Activated CD4-positive, alpha-beta memory T cell treated with anti-CD3 and anti-CD28 coated beads, Interleukin-2, amount 10 ng/mL, durations not matched to agents 7 days and 5 days (primary cell): Measurements from ENCODE around the gene EPS8. TPM values are rescaled to one million over a fixed set of nuclear protein-coding genes. Genes with fewer than 3 reads are reported as not detected.

Experiments used
- CTCF ChIA-PET: fragments of 350-600 bp; sonication (Branson Sonifier 250); formaldehyde crosslinking; loops from one replicate; lab custom pipeline; 2021; ENCODE audit warnings: antibody characterized with exemption, inconsistent platforms; lab: Charles Lee
- POLR2A ChIA-PET: fragments of 350-600 bp; sonication (Branson Sonifier 250); formaldehyde crosslinking; loops from one replicate; lab custom pipeline; 2021; ENCODE audit warnings: antibody characterized with exemption; lab: Charles Lee
- DNase-seq: peaks from one replicate; pipeline ENCODE4 v3.0.0-alpha.2; 2020
- H3K27ac Mint-ChIP-seq: one replicate; pipeline ENCODE4 v1.8.0; 2021; ENCODE audit warnings: mild to moderate bottlenecking, mixed read lengths
- H3K27me3 Mint-ChIP-seq: one replicate; pipeline ENCODE4 v1.8.0; 2021; ENCODE audit warnings: mixed read lengths
- H3K36me3 Mint-ChIP-seq: one replicate; pipeline ENCODE4 v1.8.0; 2021; ENCODE audit warnings: low read depth, mixed read lengths
- H3K4me1 Mint-ChIP-seq: one replicate; pipeline ENCODE4 v1.8.0; 2021; ENCODE audit warnings: mixed read lengths
- H3K4me3 Mint-ChIP-seq: one replicate; pipeline ENCODE4 v1.8.0; 2021; ENCODE audit warnings: mild to moderate bottlenecking, mixed read lengths
- H3K9me3 Mint-ChIP-seq: one replicate; pipeline ENCODE4 v1.8.0; 2021; ENCODE audit warnings: mixed read lengths
- total RNA-seq, 2 experiments: library from RNA; stranded (reverse); gene quantifications; one replicate each; pipeline ENCODE4 v1.2.3, GENCODE V29; 2021

Gene EPS8
- total RNA-seq, 2 experiments from 2014 or later: 3.1 to 4.7 TPM

GRCh38 chr12:15719230-15719629 lies 70.0 kb downstream of the EPS8 start:
- H3K27me3 Mint-ChIP-seq: peaks cover 14% of the 10 kb centered on the region
- no peaks in the 10 kb centered on the region for H3K9me3 Mint-ChIP-seq
- H3K4me1 Mint-ChIP-seq: no peaks in the 10 kb centered on the region
- CTCF ChIA-PET: no interaction called here
- no peaks in the 10 kb centered on the region for H3K36me3 Mint-ChIP-seq
- POLR2A ChIA-PET: interaction anchor here (1.0 kb wide), 1 partner anchor 70 kb away, joined by 3 read pairs; the partner anchor contains the start of gene EPS8
- H3K4me3 Mint-ChIP-seq: no peak overlapping the region
- H3K27ac Mint-ChIP-seq: no peak overlapping the region
- no peak for DNase-seq

- Mint-ChIP-seq H3K27me3 (peaks cover 14% of the 10 kb centered on the region), H3K36me3 (no peaks in the 10 kb centered on the region), H3K4me3 (no peak overlapping the region), H3K4me1 (no peaks in the 10 kb centered on the region), H3K9me3 (no peaks in the 10 kb centered on the region), H3K27ac (no peak overlapping the region)
- ChIA-PET CTCF (no interaction called here), POLR2A (interaction anchor here (1.0 kb wide), 1 partner anchor 71 kb away, joined by 3 read pairs; the partner anchor contains the start of gene EPS8)
- no peak for DNase-seq
These were observed 71.1 kb downstream of the EPS8 start for GRCh38 chr12:15717940-15718567.

- Mint-ChIP-seq H3K27ac (no peak overlapping the region), H3K4me1 (no peaks in the 10 kb centered on the region), H3K27me3 (peaks cover 14% of the 10 kb centered on the region), H3K4me3 (no peak overlapping the region), H3K9me3 (no peaks in the 10 kb centered on the region), H3K36me3 (no peaks in the 10 kb centered on the region)
- ChIA-PET POLR2A (no interaction called here), CTCF (no interaction called here)
- no peak for DNase-seq
These were observed 72.6 kb downstream of the EPS8 start for GRCh38 chr12:15716581-15716980.

GRCh38 chr12:15714256-15714655 lies 74.9 kb downstream of the EPS8 start:
- H3K9me3 Mint-ChIP-seq: no peaks in the 10 kb centered on the region
- no peaks in the 10 kb centered on the region for H3K36me3 Mint-ChIP-seq
- CTCF ChIA-PET: no interaction called here
- POLR2A ChIA-PET: no interaction called here
- H3K27me3 Mint-ChIP-seq: peaks cover 12% of the 10 kb centered on the region
- peaks cover 1% of the 10 kb centered on the region for H3K4me1 Mint-ChIP-seq
- no peak overlapping the region for H3K27ac Mint-ChIP-seq
- no peak overlapping the region for H3K4me3 Mint-ChIP-seq
- no peak for DNase-seq

- no peak overlapping the region for H3K27ac Mint-ChIP-seq
- peaks cover 6% of the 10 kb centered on the region for H3K4me1 Mint-ChIP-seq
- no peak for DNase-seq
- POLR2A ChIA-PET: no interaction called here
- no peak overlapping the region for H3K4me3 Mint-ChIP-seq
- peaks cover 5% of the 10 kb centered on the region for H3K27me3 Mint-ChIP-seq
- CTCF ChIA-PET: no interaction called here
- H3K9me3 Mint-ChIP-seq: no peaks in the 10 kb centered on the region
- H3K36me3 Mint-ChIP-seq: no peaks in the 10 kb centered on the region
These were observed 76.1 kb downstream of the EPS8 start for GRCh38 chr12:15712823-15713660.

GRCh38 chr12:15712160-15712559 lies 77.0 kb downstream of the EPS8 start:
- no peak for DNase-seq
- Mint-ChIP-seq H3K9me3 (no peaks in the 10 kb centered on the region), H3K4me1 (peaks cover 6% of the 10 kb centered on the region), H3K4me3 (no peak overlapping the region), H3K27me3 (peaks cover 5% of the 10 kb centered on the region), H3K27ac (no peak overlapping the region), H3K36me3 (no peaks in the 10 kb centered on the region)
- ChIA-PET CTCF (no interaction called here), POLR2A (no interaction called here)

GRCh38 chr12:15710860-15711510 lies 78.2 kb downstream of the EPS8 start:
- H3K36me3 Mint-ChIP-seq: no peaks in the 10 kb centered on the region
- CTCF ChIA-PET: no interaction called here

GRCh38 chr12:15709551-15709950 lies 79.6 kb downstream of the EPS8 start:
- Mint-ChIP-seq H3K27ac (no peak overlapping the region), H3K27me3 (peaks cover 1% of the 10 kb centered on the region), H3K4me1 (peaks cover 6% of the 10 kb centered on the region), H3K36me3 (no peaks in the 10 kb centered on the region), H3K4me3 (no peak overlapping the region), H3K9me3 (no peaks in the 10 kb centered on the region)
- ChIA-PET CTCF (no interaction called here), POLR2A (no interaction called here)
- no peak for DNase-seq

More at GRCh38 chr12:15710860-15711510, 78.2 kb downstream of the EPS8 start:
- DNase-seq: no peak
- H3K27ac Mint-ChIP-seq: no peak overlapping the region
- H3K9me3 Mint-ChIP-seq: no peaks in the 10 kb centered on the region
- POLR2A ChIA-PET: no interaction called here
- H3K27me3 Mint-ChIP-seq: peaks cover 3% of the 10 kb centered on the region
- no peak overlapping the region for H3K4me3 Mint-ChIP-seq
- peaks cover 6% of the 10 kb centered on the region for H3K4me1 Mint-ChIP-seq

GRCh38 chr12:15708396-15709076 lies 80.7 kb downstream of the EPS8 start:
- Mint-ChIP-seq H3K4me1 (peaks cover 6% of the 10 kb centered on the region), H3K27ac (no peak overlapping the region), H3K27me3 (peaks cover 1% of the 10 kb centered on the region), H3K4me3 (no peak overlapping the region), H3K36me3 (no peaks in the 10 kb centered on the region), H3K9me3 (no peaks in the 10 kb centered on the region)
- ChIA-PET POLR2A (no interaction called here), CTCF (no interaction called here)
- no peak for DNase-seq

GRCh38 chr12:15707516-15708199 lies 81.5 kb downstream of the EPS8 start:
- no peaks in the 10 kb centered on the region for H3K9me3 Mint-ChIP-seq
- H3K4me3 Mint-ChIP-seq: no peak overlapping the region
- H3K27ac Mint-ChIP-seq: no peak overlapping the region
- DNase-seq: no peak
- peaks cover 1% of the 10 kb centered on the region for H3K27me3 Mint-ChIP-seq
- ChIA-PET CTCF (no interaction called here), POLR2A (no interaction called here)
- H3K4me1 Mint-ChIP-seq: peaks cover 6% of the 10 kb centered on the region
- H3K36me3 Mint-ChIP-seq: no peaks in the 10 kb centered on the region

- no peak overlapping the region for H3K4me3 Mint-ChIP-seq
- H3K27me3 Mint-ChIP-seq: peaks cover 1% of the 10 kb centered on the region
- H3K4me1 Mint-ChIP-seq: peaks cover 18% of the 10 kb centered on the region
- no peaks in the 10 kb centered on the region for H3K36me3 Mint-ChIP-seq
- no peak for DNase-seq
- ChIA-PET CTCF (interaction anchor here (1.5 kb wide), 1 partner anchor 67 kb away, joined by 4 read pairs; no protein-coding TSS in a partner anchor), POLR2A (no interaction called here)
- no peaks in the 10 kb centered on the region for H3K9me3 Mint-ChIP-seq
- no peak overlapping the region for H3K27ac Mint-ChIP-seq
These were observed 83.0 kb downstream of the EPS8 start for GRCh38 chr12:15706010-15706676.

- Mint-ChIP-seq H3K4me3 (no peak overlapping the region), H3K4me1 (peaks cover 24% of the 10 kb centered on the region), H3K27me3 (peaks cover 1% of the 10 kb centered on the region), H3K36me3 (no peaks in the 10 kb centered on the region), H3K9me3 (no peaks in the 10 kb centered on the region), H3K27ac (no peak overlapping the region)
- CTCF ChIA-PET: interaction anchor here (1.5 kb wide), 1 partner anchor 67 kb away, joined by 4 read pairs; no protein-coding TSS in a partner anchor
- POLR2A ChIA-PET: no interaction called here
- no peak for DNase-seq
These were observed 83.6 kb downstream of the EPS8 start for GRCh38 chr12:15705606-15706005.
